K562 (cell line): ENCODE data around the gene ASIC1. TPM values are rescaled to one million over a fixed set of nuclear protein-coding genes. Genes with fewer than 3 reads are reported as not detected.

ENCODE experiments used
- ATAC-seq: fragments of 200-7000 bp; cut with Tn5 transposase; 3 replicates; pipeline ENCODE4 v1.9.1; 2020; ENCODE audit warnings: moderate library complexity
- BruUV-seq: library from RNA; stranded (reverse); fragments of 400-500 nt; replicated peaks from 2 replicates; lab custom pipeline; 2021; lab: Mats Ljungman, UMichigan
- CTCF ChIA-PET: fragments of 300-600 bp; formaldehyde crosslinking; extraction: SDS; loops from one replicate; lab custom pipeline; 2021; ENCODE audit warnings: low intra/inter-chr PET ratio; lab: Yijun Ruan, JAX
- POLR2A ChIA-PET: fragments of 300-600, 350-650 bp; sonication (Branson Sonifier 250); formaldehyde crosslinking; extraction: SDS; loops from one replicate; lab custom pipeline; 2021; ENCODE audit warnings: antibody characterized with exemption, inconsistent platforms; lab: Yijun Ruan, JAX
- DNase-seq, 4 experiments: peaks; one replicate each; pipeline versions ENCODE4 v3.0.0 to v3.0.0-alpha.2; 2011 to 2018; ENCODE audit warnings: low spot score in 3 of 4, mixed read lengths in 3 of 4; ENCODE audit errors: extremely low read depth in 1 of 4
- FAIRE-seq: peaks from 2 replicates; lab custom pipeline; 2011; peaks lifted over from hg19 to GRCh38; lab: Jason Lieb, UNC
- H2AFZ ChIP-seq: 2 replicates; pipeline ENCODE4 v1.6.0; 2011; ENCODE audit warnings: low read depth, low read length, control low read depth, inconsistent platforms
- H3K27ac ChIP-seq: fragments of 200-600 bp; 3 replicates; pipeline ENCODE4 v1.8.0; 2011; ENCODE audit warnings: low read depth, mild to moderate bottlenecking, control low read depth, inconsistent platforms, low read length, moderate library complexity, mixed read lengths; ENCODE audit errors: extremely low read depth
- H3K27me3 ChIP-seq, 2 experiments: fragments of 300-600 bp in 1 of 2; 2 replicates in 1 of 2; 3 replicates in 1 of 2; pipeline versions ENCODE4 v1.6.0 to v1.8.0; 2011; ENCODE audit warnings: inconsistent platforms in 2 of 2, low read length in 2 of 2, mild to moderate bottlenecking in 1 of 2, mixed read lengths in 1 of 2, moderate library complexity in 1 of 2; ENCODE audit not compliant: control insufficient read depth in 2 of 2, insufficient read depth in 2 of 2
- H3K36me3 ChIP-seq: fragments of 300-600 bp; 3 replicates; pipeline ENCODE4 v1.8.0; 2011; ENCODE audit warnings: mild to moderate bottlenecking, low read length, inconsistent platforms; ENCODE audit not compliant: control insufficient read depth, insufficient read depth
- H3K4me1 ChIP-seq, 2 experiments: fragments of 200-600 bp in 1 of 2; replicated peaks in 1 of 2; 2 replicates in 1 of 2; 3 replicates in 1 of 2; pipeline versions ENCODE4 v1.5.1 to v1.8.0; 2011; ENCODE audit warnings: inconsistent platforms in 2 of 2, low read length in 2 of 2, mild to moderate bottlenecking in 1 of 2, mixed read lengths in 1 of 2, moderate library complexity in 1 of 2; ENCODE audit not compliant: control insufficient read depth in 2 of 2, insufficient read depth in 2 of 2
- H3K4me2 ChIP-seq: 2 replicates; pipeline ENCODE4 v1.6.1; 2011; ENCODE audit warnings: low read length, control low read depth, inconsistent platforms, mixed read lengths; ENCODE audit not compliant: insufficient read depth
- H3K4me3 ChIP-seq: fragments of 200-600 bp; sonication (generic), shearing (Covaris generic); 2 replicates; pipeline ENCODE4 v1.5.1; 2016; ENCODE audit warnings: control low read depth, inconsistent platforms
- H3K79me2 ChIP-seq: fragments of 200-600 bp; 3 replicates; pipeline ENCODE4 v1.8.0; 2011; ENCODE audit warnings: low read length, inconsistent platforms; ENCODE audit not compliant: control insufficient read depth, insufficient read depth
- H3K9ac ChIP-seq, 2 experiments: 2 replicates each; pipeline versions ENCODE4 v1.6.0 to v1.6.1; 2011; ENCODE audit warnings: low read depth in 2 of 2, low read length in 2 of 2, control low read depth in 1 of 2, inconsistent platforms in 1 of 2, mild to moderate bottlenecking in 1 of 2, mixed read lengths in 1 of 2; ENCODE audit not compliant: insufficient read depth in 1 of 2
- H3K9me1 ChIP-seq: one replicate; pipeline ENCODE4 v1.6.0; 2011; ENCODE audit warnings: inconsistent platforms, mild to moderate bottlenecking, low read length, moderate library complexity; ENCODE audit not compliant: control insufficient read depth, insufficient read depth
- H3K9me3 ChIP-seq: replicated peaks from 2 replicates; pipeline ENCODE4 v1.5.1; 2011; ENCODE audit warnings: low read depth, low read length, inconsistent platforms; ENCODE audit not compliant: control insufficient read depth, insufficient read depth
- H4K20me1 ChIP-seq: replicated peaks from 2 replicates; pipeline ENCODE4 v1.6.1; 2011; ENCODE audit warnings: low read length, inconsistent platforms, mixed read lengths; ENCODE audit not compliant: control insufficient read depth, insufficient read depth
- C11orf30 ChIP-seq: fragments of 450-650 bp; IDR thresholded peaks from 2 replicates; pipeline ENCODE4 v1.6.1; 2016; ENCODE audit warnings: low read depth, mild to moderate bottlenecking
- MBD2 ChIP-seq: sonication (generic); IDR thresholded peaks from 2 replicates; pipeline ENCODE4 v1.6.1; 2016; ENCODE audit warnings: low read depth, borderline replicate concordance
- NUFIP1 ChIP-seq: fragments of 450-650 bp; IDR thresholded peaks from 2 replicates; pipeline ENCODE4 v1.6.1; 2018; ENCODE audit not compliant: partially characterized antibody
- WGBS: fragments of 100-300 bp; shearing (Covaris generic); methylation state at CpG from one replicate; pipeline ENCODE4 v1.1.6; 2016; ENCODE audit warnings: low coverage, mixed read lengths; ENCODE audit not compliant: insufficient coverage; ENCODE audit errors: missing lambda C conversion rate; 5-methylcytosine and 5-hydroxymethylcytosine counted together
- in situ Hi-C: fragments of 300-500 bp; cut with MboI; formaldehyde crosslinking; loops from 4 replicates; pipeline ENCODE4 v1.15.0; 2018; ENCODE audit warnings: inconsistent platforms, mixed read lengths
- intact Hi-C: fragments of 100-400 bp; cut with micrococcal nuclease; formaldehyde crosslinking; loops from 2 replicates; pipeline ENCODE4 v1.14.2; 2022
- polyA plus RNA-seq, 8 experiments: library from polyadenylated mRNA; depleted of rRNA in 4 of 8; stranded (reverse) in 5 of 8; unstranded in 3 of 8; fragments of >200 nt; fragmentation: Nextera tagmentation in 2 of 8; fragmentation: Illumina TruSeq in 1 of 8; extraction: Ambion mirVana in 2 of 8; extraction: Trizol in 1 of 8; gene quantifications; 2 replicates each; pipeline versions ENCODE4 v1.2.1 to v1.2.3, GENCODE V29; 2011 to 2014; ENCODE audit warnings: inconsistent platforms in 1 of 8, missing spikeins in 1 of 8
- total RNA-seq, 7 experiments: library from RNA; depleted of rRNA in 6 of 7; stranded (reverse); fragments of >200 nt in 6 of 7; fragmentation: Illumina TruSeq in 2 of 7; extraction: Trizol in 2 of 7; gene quantifications; 2 replicates each; pipeline versions ENCODE4 v1.2.1 to v1.2.3, GENCODE V29; 2011 to 2021; ENCODE audit warnings: low replicate concordance in 1 of 7
- TF ChIP-seq, protein P1 (sequence below): sonication (generic); formaldehyde crosslinking; IDR thresholded peaks from 2 replicates; pipeline ENCODE4 v1.8.1; 2023; ENCODE audit warnings: mild to moderate bottlenecking, missing genetic modification reagents

ASIC1 gene
- total and polyA plus RNA-seq, 9 of the 15 experiments (the other 6 are each of a cell fraction or from before 2014, with no cell fraction given) = 0.01 to 1.7 (median 0.45) TPM

DNA sequence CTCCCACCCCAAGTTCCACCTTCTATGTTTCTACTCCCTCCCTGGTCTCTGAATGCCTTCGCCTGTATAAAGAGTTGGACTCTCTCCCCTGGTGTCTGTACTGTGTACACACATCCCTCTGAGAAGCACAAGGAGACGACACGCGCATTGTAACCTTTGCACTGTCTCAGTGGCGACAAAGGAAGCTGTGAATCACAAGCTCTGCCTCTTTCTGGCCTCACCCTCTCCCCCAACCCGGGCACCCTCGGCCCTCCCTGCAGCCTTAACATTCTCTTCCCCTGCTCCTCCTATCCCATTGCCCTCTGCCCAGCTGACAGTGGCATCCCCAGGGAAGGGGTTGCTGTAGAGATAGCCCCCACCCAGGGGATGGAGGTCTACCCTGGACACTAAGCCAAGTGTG is 25.2 kb downstream of the ASIC1 start:
- 52% methylated on average over 7 of the region's 7 CpGs for WGBS
- DNase-seq (no peak), ATAC-seq (no peak), FAIRE-seq (peak; percentile 23)
- in situ Hi-C loops = loop anchor here (5.0 kb wide), 1 partner anchor 95 kb away; no protein-coding TSS in a partner anchor
- BruUV-seq = no TSS peak
- no peaks in the 10 kb centered on the region for H3K27me3 ChIP-seq
- H3K4me2 ChIP-seq = no peak overlapping the region
- no peaks in the 10 kb centered on the region for H3K9me1 ChIP-seq
- no peaks in the 10 kb centered on the region for H3K9me3 ChIP-seq
- no peak overlapping the region for H3K4me3 ChIP-seq
- POLR2A ChIA-PET = interaction anchor here (0.6 to 1.2 kb wide), 5 partner anchors 103 to 849 kb away, joined by 3 to 4 read pairs (median 3); partner anchors contain the start of gene BCDIN3D
- peaks cover 10% of the 10 kb centered on the region for H3K79me2 ChIP-seq
- H2AFZ ChIP-seq = no peak overlapping the region
- intact Hi-C loops = no loop called here
- H3K4me1 ChIP-seq = peaks cover 10 to 21% of the 10 kb centered on the region in 2 experiments; a peak in 4 of 5 replicates
- peaks cover 18% of the 10 kb centered on the region; the same call in 2 of the 3 replicates for H3K36me3 ChIP-seq
- no peak overlapping the region; a peak in 1 of 4 replicates for H3K9ac ChIP-seq
- H4K20me1 ChIP-seq = peaks cover 5% of the 10 kb centered on the region
- no peak overlapping the region for H3K27ac ChIP-seq
- TF ChIP-seq NUFIP1 (no peak), MBD2 (no peak), C11orf30 (no peak)
- TF ChIP-seq, protein P1, sequence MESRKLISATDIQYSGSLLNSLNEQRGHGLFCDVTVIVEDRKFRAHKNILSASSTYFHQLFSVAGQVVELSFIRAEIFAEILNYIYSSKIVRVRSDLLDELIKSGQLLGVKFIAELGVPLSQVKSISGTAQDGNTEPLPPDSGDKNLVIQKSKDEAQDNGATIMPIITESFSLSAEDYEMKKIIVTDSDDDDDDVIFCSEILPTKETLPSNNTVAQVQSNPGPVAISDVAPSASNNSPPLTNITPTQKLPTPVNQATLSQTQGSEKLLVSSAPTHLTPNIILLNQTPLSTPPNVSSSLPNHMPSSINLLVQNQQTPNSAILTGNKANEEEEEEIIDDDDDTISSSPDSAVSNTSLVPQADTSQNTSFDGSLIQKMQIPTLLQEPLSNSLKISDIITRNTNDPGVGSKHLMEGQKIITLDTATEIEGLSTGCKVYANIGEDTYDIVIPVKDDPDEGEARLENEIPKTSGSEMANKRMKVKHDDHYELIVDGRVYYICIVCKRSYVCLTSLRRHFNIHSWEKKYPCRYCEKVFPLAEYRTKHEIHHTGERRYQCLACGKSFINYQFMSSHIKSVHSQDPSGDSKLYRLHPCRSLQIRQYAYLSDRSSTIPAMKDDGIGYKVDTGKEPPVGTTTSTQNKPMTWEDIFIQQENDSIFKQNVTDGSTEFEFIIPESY (CRISPR knock-in tag) = peak; percentile 64; the same call in 1 of the 2 replicates
- TF ChIP-seq, all 486 proteins: peak for 1
- CTCF ChIA-PET = no interaction called here
